Measurements from ENCODE around the gene TP53I11.

Gene TP53I11

DNA sequence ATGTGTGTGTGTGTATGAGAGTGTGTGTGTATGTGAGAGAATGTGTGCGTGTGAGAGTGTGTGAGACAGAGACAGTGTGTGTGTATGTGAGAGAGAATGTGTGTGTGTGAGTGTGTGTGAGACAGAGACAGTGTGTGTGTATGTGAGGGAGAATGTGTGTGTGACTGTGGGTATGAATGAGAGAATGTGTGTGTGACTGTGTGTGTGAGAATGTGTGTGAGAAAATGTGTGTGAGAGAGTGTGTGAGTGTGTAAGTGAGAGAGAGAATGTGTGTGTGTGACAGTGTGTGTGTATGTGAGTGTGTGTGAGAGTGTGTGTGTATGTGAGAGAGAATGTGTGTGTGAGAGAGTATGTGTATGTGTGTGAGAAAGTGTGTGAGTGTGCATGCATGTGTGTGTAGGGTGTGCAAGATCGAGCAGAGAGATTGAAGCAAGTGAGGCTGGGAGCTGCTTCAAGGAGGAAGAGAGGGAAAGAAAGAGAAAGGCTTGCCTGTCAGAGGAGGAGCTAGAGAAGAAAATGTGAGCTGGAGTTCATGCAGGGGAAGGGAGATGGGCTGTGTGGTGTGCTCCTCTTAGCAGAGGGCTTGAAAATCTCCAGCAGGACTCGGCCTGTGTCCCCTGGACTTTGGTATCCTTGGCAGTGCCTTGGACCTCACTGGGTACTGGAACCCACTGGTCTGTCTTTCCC is 27.7 kb upstream of the TP53I11 start:
- DNase-seq = no peak

DNA sequence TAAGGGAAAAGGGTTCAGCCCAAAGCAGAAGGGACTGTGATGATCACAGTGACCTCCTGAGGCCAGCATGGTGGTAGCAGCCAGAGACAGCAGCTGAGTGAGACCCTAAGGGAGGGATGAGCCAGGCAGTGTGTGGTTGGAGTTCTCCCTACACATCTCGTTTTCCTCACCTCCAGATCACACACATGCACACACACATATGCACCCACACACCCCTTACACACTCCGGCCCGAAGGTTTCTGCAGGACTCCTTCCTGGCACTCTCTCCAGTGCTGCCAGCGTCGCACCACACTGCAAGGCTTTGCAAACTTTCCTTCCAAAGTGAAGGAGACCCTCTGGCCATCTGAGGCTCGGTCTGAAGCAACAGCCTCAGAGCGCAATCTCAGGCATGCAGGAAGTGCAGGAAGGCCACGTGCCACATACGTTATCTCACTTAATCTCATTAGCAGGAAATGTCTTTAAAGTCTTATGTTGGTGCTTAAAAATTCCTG is 26.9 kb upstream of the TP53I11 start:
- no peak for DNase-seq

DNA sequence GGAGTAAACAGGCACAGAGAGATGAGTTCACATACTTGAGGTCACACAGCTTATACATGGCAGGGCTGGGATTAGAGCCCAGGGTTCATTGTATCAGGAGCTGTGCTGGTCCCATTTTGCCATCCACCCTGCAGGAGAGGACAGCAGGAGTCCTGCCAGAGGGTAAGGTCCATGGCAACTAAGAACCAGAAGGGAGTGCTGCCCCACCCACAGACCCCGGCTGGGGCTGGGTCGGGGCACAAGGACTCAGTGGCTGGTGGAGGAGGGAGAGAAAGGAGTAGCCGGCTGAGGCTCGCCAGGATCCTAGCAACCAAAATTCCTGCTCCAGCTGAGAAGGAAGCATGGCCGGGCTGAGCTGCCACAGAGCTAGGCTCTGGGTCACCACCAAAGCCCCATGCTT is 25.9 kb upstream of the TP53I11 start:
- DNase-seq = no peak

DNA sequence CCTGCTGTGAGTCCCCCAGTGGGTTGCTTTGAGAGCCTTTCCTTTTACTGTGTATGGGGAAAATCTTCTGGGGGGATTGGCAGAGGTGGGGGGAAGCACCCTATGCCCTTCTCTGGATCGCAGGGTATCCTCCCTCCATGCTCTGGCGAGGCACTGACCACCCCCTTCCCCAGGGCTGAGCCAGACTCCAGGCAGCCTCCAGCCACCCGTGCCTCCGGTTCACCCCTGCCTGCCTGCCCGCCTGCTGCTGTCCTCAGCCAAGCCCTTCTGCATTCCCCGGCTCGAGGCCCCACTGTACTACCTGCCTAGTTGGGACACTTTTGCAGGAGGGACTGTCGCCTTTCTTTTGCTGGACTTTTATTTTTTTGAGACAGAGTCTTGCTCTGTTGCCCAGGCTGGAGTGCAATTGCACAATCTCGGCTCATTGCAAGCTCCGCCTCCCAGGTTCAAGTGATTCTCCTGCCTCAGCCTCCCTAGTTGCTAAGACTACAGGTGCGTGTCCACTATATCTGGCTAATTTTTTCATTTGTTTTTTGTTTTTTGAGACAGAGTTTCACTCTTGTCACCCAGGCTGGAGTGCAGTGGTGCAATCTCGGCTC is 23.8 kb upstream of the TP53I11 start:
- DNase-seq = no peak

DNA sequence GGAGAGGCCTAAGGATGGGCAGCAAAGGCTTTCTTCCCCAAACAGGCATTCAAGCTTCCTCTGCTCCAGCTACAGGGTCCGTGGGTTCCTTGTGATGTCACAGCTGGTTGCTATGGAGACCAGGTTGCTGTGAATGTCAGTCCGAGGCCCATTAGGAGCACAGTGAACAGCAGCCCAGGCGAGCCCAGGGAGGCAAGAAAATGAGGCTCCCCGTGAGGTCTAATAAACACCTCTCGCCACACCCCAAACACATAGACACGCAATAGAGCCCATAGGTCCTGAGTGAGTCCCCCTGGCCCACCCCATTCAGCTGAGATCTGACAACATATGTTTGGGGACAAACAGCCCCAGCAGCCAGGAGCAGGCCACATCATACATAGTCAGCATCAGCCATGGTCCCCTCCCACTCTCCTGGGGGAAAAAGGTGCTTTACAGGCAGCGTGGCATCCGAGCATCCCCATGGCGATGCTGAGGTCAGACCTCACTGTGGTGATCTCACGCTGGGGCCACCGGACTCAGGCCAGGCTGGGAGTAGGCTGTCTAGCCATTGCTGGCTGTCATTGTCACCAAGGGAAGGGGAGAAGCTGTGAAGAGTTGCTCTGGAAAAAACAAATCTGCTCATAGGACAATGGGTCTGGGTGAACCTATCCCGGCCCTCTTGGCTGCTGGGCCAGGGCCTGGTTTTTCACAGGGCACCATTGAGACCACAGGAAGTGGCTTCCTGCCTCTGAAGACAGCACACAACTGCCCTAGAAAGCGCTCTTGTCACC is 23.1 kb upstream of the TP53I11 start:
- DNase-seq = no peak

DNA sequence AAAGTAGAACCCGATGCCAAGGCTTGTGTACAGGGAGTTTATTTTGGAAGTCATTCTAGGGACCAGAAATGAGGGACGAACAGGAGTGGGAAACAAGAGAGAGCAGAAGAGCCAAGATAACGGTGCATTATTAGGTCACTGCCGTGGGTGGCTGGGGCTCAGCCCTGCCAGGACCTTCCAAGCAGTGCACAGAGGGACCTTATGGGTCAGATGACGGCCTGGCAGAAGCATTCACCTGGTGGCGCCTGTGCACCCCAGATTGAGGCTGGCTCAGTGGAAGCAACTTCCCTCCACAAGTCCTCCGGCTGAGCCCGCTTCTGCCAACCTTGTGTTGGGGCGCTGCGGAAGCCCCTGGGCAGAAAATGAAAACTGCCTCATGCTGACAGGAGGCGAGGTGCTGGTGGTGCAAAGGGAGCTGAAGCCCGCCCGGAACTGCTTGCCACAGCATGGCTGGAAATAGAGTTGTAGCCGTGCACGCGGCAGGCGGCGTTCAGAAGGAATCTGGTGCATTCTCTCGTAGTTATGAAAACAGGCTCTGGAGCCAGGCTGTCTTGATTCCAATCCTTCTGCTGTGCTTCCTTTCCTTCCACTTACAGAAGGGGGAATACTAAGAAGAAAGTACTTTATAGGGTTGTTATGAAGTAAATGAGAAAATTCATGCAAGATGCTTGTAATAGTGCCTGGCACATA is 22.2 kb upstream of the TP53I11 start:
- DNase-seq = no peak

DNA sequence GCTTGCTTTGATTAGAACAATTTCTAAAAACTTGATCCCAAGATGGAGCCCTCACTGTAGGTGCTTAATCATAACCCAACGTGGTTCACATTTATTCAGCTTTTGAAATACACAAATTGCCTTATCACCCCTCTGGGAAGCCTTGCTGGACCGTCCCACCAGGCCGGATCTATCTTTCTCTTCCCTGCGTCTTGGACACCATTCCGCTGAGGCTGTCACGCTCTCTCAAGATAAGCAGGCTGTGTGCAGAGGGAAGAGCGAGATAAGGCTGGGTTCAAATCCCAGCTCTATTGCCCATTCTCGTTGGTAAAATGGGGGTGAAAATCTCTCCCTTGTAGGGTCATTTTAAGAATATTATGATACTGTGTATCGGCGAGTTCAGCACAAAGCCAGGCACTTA is 20.5 kb upstream of the TP53I11 start:
- DNase-seq = no peak

DNA sequence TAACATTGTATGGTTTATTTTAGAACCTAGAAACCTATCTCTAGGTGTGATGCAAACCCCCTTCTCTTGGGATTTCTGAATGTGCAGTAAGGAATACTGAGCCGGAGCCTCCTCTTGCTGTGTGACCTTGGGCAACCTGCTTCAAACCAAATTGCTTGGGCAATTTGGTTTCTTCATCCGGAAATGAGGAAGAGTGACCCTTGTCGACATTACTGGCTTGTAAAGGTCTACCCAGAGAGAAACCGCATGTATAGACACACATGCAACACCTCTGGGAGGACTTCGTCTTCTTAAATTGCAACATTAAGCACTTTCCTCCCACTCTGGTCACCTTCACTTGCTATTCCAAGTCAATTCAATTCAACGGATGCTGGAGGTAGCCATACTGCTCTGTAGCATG is 19.6 kb upstream of the TP53I11 start:
- DNase-seq = no peak

DNA sequence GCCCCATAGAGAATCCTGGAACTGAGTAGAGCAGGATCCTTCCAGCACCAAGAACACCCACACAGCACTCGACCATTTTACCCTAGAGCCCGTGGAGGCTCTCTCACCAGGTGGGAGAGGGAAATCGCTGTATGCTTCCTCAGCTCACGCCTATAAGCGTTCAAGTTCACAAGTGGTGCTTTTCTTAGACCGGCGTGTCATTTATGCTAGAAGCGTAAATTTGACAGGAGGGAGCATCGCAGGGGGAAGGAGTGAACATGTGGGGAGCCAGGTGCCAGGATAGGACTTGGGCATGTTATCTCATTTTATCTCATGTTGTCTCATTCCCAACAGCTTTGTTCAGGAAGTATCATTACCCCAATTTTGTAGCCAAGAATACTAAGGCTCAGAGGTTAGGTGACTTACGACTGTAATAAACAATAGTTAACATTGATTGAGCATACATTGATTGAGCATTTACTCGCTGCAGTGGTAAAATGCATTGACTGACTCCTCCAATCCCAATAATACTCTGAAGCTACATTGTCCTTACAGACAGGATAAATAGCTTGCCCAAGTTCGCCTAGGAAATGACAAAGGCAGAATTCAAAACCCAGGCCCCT is 19.1 kb upstream of the TP53I11 start:
- DNase-seq = no peak

DNA sequence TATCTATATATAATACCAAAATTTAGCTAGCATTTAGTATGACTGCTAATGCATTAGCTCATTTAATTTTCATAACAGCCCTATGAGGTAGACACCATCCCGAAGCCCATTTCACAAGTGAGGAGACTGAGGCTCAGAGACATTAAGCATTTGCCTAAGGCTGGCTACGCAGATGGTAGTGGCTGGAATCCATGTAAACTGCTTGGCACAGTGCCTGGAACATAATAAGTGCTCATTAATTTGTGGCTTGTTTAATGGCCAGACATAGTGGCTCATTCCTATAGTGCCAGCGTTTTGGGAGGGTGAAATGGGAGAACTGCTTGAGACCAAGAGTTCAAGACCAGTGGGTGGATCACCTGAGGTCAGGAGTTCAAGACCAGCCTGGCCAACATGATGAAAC is 17.8 kb upstream of the TP53I11 start:
- no peak for DNase-seq

DNA sequence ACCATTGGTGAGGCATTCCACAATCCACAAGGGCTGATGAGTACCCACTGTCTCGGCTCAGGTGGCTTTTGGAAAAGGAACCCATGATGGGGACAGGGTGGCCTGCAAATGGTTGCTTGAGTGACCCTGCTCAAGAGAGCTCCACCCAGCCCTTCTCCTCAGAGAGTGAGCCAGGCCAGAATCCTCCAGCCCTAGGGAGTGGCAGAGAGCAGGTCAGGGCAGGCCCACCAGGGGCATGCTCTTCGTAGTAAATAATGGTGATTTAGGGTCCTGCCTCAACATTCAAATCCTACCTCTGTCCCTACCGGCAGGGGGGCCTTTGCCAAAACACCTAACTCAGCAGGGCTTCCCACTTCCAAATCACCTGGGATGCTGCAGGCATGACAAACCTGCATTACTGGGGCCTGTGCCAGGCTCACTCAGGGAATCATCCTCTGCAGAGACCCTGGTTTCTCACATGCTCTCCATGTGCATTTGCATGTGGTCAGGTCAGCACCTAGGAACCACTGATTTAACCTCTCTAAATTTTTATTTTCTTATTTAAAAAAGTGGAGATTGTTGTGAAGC is 17.3 kb upstream of the TP53I11 start:
- no peak for DNase-seq

DNA sequence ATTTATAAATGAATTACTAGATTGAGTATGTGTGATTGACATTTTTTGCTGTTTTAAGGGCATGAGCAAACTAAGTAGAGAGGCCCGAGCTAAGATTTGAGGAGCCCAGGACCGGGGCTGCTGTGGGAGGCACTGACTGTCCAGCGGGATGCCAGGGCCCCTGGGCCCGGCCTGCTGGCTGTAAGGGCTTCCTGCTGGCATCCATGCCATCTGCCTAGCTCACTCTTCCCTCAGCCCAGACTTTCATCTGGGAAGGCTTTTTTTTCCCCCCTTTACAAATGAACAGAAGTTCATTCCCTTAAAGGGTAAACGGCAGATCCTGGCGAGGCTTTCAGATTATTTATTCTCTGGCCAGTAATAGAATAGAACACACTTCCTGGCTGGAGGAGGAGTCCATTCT is 16.0 kb upstream of the TP53I11 start:
- no peak for DNase-seq

DNA sequence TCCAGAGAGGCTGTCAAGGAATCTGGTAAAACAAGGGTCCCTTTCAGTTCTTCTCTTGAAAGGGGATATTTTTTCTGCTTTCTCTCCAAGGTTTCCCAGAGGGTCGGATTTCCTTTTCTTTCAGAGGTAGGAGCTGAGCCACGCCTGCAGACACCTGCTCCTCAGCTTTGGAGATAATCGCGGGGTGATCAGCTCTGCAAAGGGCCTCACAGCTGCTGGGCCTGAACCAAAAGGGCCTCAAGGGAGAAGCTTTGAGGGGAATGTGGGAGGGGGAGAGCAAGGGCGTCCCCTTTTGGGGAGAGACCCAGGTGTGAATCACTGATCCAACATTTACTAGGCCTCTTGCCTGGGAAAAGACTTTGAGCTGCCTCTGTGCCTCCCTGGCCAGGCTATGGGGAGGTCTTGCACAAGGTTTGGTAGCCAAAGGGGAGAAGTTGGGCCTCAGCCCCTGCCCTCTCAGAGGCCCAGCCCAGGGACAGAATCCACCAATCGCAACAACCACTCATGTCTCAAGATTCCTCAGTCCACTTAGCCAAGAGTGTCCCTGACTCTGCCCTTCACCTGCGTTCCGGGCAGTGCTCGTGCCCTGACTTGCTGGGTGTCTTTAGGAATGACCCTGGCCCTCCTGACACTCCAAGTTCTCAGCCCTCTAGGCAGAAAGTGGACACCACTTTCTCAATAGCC is 14.0 kb upstream of the TP53I11 start:
- no peak for DNase-seq

DNA sequence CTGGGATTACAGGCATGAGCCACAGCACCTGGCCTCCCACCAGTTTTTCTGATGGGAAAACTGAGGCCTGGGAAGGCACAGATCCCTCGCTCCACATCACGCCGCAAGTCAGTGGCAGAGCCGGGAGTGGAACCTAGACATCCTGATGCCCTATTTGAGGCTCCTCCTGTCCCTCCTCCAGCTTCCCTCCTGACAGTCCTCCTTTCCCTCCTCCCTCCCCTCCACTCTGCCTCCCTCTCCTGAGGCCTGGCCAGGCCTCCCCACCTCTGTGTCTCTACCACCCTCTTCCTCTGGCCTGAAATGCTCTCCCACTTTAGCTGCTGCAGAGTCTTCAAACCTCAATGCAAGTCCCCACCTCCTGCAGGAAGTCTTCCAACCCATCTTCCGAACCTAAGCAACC is 13.3 kb upstream of the TP53I11 start:
- no peak for DNase-seq

DNA sequence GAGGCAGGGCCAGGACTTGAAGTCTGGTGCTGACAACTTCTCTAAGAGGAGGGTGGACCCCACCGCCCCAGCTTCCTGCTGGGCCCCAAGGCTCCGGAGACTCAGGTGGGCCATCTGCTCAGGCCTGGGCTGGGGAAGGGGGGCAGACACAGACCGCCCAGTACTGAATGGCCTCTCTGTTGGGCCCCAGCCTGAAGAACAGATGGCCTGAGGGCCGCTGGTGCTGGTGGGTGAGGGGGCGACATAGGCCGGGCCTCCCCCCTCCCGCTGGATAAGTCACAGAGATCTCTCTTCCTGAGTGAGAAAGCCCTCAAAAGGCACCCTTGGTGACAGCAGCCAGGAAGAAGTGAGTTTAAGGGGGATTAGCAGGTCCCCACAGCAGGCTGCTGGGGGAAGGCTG is 12.5 kb upstream of the TP53I11 start:
- no peak for DNase-seq

DNA sequence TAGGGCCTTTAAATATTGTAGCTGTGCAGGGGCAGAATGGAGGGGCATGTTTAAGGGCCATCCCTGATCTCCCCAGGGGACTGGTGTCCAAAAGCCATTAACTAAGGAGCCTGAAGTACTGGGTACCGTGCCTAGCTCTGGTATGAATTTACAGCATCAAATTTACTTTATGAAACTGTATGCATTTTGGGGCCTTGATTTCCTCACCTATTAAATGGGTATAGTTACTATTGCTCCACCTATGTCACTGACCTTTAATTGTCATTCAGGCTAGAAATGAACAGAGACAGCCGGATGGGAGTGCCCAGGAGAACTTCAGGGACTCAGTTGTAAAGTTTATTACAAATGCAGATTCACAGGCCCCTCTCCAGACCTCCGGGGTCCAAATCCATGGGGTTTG is 11.8 kb upstream of the TP53I11 start:
- DNase-seq = no peak

DNA sequence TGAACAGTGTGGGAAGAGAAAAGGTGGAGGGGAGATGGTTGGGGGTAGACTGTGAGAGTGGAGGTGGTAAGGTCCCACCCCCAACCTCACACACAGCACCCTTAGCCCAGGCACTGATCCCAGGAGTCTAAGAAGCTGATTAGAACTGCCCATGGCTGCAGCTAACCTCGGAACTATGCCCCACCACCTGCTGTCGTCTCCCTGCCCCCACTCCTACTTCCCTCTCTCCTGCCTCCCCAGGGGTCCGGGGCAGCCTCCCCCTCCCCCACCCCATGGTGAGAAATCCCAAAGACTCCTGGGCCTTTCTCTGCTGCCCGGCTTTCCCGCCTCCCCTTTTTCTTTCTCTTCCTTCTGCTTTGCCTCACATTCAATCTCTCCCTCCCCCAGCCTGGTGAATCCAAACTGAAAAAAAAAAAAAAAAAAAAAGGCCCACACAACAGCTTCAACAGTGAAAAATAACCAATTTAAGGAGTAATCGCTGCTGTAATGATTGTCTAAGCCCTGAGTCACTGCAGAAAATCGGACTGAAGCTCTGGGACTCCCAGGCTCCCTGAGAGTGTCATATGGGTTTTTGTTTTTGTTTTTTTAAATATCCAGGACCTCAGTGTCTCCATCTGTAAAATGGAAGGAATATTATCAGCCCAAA is 9.6 kb upstream of the TP53I11 start:
- DNase-seq = no peak

DNA sequence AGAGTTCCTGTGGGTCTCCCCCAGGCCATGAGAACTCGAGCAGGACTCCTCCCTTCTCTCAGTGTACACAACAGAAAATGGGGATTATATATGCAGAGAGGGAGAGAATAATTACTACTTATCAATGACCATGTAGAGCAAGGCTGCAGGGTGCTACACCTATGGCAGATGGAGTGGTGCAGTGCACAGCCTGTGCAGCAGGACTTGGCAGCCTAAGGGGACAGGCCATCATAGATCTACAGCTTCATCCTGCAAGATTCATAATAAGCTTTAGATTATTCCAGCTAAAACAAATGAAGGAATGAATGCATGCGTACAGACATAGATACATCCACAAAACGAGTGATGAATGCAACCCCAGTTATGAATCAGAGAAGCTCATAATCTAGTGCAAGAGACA is 8.4 kb upstream of the TP53I11 start:
- no peak for DNase-seq

DNA sequence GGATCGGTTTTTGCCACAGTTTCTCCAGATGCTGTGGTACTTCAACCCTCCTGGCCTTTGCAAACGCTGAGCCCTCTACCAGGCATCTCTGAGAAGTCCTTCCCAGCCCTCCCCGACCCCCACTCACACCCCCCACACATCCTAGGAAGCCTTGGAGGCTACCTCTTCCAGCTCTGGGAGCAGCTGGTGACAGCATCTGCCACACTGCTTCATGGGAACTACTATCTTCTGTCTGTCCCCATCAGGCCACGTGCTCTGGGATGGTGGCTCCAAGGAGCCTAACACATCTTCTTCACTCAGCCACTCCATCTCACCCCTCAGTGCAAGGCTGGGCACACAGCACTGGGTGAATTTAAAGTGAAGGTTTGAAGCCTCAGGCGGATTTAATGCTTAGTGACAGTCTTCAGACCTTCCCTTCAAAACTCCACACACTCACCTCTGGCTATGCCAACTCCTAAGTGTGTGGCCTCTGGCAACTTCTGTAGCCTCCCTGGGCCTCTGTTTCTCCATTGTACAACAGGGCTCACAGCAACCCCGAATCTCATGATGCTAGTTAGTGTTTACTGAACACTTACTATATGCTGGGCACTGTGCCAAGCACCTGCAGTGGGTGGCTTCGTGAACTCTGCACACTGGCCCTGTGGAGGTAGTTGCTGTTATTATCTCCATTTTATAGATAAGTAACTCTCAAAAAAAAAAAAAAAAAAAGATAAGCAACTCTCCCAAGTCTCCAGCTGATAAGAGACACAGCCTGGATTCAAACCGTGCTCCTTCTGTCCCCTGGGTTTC is 7.3 kb upstream of the TP53I11 start:
- DNase-seq = no peak

DNA sequence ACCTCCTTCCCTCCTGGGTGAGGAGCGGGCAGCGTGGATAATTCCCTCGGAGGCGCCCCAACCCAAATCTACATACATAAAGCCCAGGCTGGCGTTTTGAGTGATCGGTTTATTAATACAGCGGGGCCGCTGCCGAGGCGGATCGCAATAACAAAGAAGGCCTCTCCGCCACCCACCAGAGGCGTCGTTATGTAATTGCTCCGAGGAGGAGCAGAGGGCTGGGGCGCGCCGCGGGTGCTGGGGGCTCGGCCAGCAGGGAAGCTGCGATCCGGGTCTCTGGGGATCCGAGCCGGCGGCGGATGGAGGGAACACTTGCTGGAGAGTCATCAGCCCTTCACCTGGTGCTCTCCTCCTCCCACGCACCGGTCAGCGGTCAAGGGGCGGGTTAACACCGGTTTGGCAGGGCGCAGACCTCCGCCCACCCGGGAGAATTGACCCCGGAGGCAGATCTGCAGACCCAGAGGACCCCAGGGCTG is 6.4 kb upstream of the TP53I11 start:
- no peak for DNase-seq

Data from NCI-H1417 treated with DMSO at 0.1 percent for 48 hours (cell line).